Mesodermal cell (in vitro differentiated cells): ENCODE data around the gene EBI3.
"Not testable (repeated sequence)": the region's sequence is repeated elsewhere in the genome, so short reads cannot be mapped to it uniquely, and the experiment has no call there.

Source experiments
- H3K27ac ChIP-seq: 2 replicates; pipeline ENCODE4 v1.7.0; 2013; ENCODE audit warnings: mild to moderate bottlenecking, low read depth, low read length, moderate library complexity; ENCODE audit not compliant: severe bottlenecking
- H3K36me3 ChIP-seq: 2 replicates; pipeline ENCODE4 v1.7.1; 2013; ENCODE audit warnings: mild to moderate bottlenecking, low read length, moderate library complexity; ENCODE audit not compliant: control insufficient read depth, insufficient read depth
- H3K4me1 ChIP-seq: one replicate; pipeline ENCODE4 v1.7.1; 2013; ENCODE audit warnings: mild to moderate bottlenecking, low read length; ENCODE audit not compliant: insufficient read depth, control insufficient read depth, poor library complexity, severe bottlenecking
- H3K4me3 ChIP-seq: 2 replicates; pipeline ENCODE4 v1.7.0; 2013; ENCODE audit warnings: low read length, control low read depth, mild to moderate bottlenecking; ENCODE audit not compliant: insufficient read depth, poor library complexity, severe bottlenecking; ENCODE audit errors: extremely low read depth
- H3K9me3 ChIP-seq: 2 replicates; pipeline ENCODE4 v1.7.1; 2013; ENCODE audit warnings: mild to moderate bottlenecking, low read length, moderate library complexity; ENCODE audit not compliant: control insufficient read depth
- WGBS, 2 experiments: methylation state at CpG; one replicate each; pipeline ENCODE4 v1.1.5; 2013; ENCODE audit warnings: missing lambda C conversion rate in 2 of 2; ENCODE audit not compliant: insufficient coverage in 2 of 2; 5-methylcytosine and 5-hydroxymethylcytosine counted together

Gene EBI3

GRCh38 chr19:4266253-4267000 lies 37.1 kb downstream of the EBI3 start:
- H3K27ac ChIP-seq: no peak overlapping the region
- 90 to 96% methylated on average over 11 to 15 of the region's 18 CpGs for WGBS, 2 experiments
- H3K36me3 ChIP-seq: peaks cover 37% of the 10 kb centered on the region
- no peaks in the 10 kb centered on the region for H3K4me1 ChIP-seq
- H3K9me3 ChIP-seq: no peaks in the 10 kb centered on the region
- H3K4me3 ChIP-seq: no peak overlapping the region

GRCh38 chr19:4267101-4267900 lies 38.0 kb downstream of the EBI3 start:
- Histone ChIP-seq H3K9me3 (no peaks in the 10 kb centered on the region), H3K4me1 (no peaks in the 10 kb centered on the region), H3K4me3 (no peak overlapping the region), H3K36me3 (peaks cover 36% of the 10 kb centered on the region), H3K27ac (no peak overlapping the region)
- WGBS, 2 experiments: 35 to 46% methylated on average over 17 of the region's 21 CpGs

- H3K27ac ChIP-seq: no peak overlapping the region
- no peaks in the 10 kb centered on the region for H3K9me3 ChIP-seq
- no peaks in the 10 kb centered on the region for H3K4me1 ChIP-seq
- H3K4me3 ChIP-seq: no peak overlapping the region
- 94 to 95% methylated on average over 22 to 26 of the region's 30 CpGs for WGBS, 2 experiments
- H3K36me3 ChIP-seq: peaks cover 27% of the 10 kb centered on the region
Measured at GRCh38 chr19:4267901-4268815, 38.8 kb downstream of the EBI3 start.

GRCh38 chr19:4268816-4269430 lies 39.6 kb downstream of the EBI3 start:
- Histone ChIP-seq H3K9me3 (no peaks in the 10 kb centered on the region), H3K27ac (no peak overlapping the region), H3K36me3 (peaks cover 25% of the 10 kb centered on the region), H3K4me1 (no peaks in the 10 kb centered on the region), H3K4me3 (no peak overlapping the region)
- WGBS, 2 experiments: 90 to 97% methylated on average over 8 to 13 of the region's 13 CpGs

- WGBS, 2 experiments: 77 to 78% methylated on average over 7 to 9 of the region's 10 CpGs
- no peak overlapping the region for H3K4me3 ChIP-seq
Measured at GRCh38 chr19:4272894-4273293, 43.6 kb downstream of the EBI3 start.

GRCh38 chr19:4274321-4274686 lies 45.0 kb downstream of the EBI3 start:
- not testable (repeated sequence) for H3K4me3 ChIP-seq, H3K27ac ChIP-seq, H3K9me3 ChIP-seq, H3K36me3 ChIP-seq
- peaks cover 12% of the 10 kb centered on the region for H3K4me1 ChIP-seq
- 88 to 95% methylated on average over 5 to 6 of the region's 6 CpGs for WGBS, 2 experiments

More at GRCh38 chr19:4272894-4273293, 43.6 kb downstream of the EBI3 start:
- H3K36me3 ChIP-seq: peaks cover 18% of the 10 kb centered on the region
- H3K27ac ChIP-seq: no peak overlapping the region
- H3K9me3 ChIP-seq: no peaks in the 10 kb centered on the region
- H3K4me1 ChIP-seq: peaks cover 5% of the 10 kb centered on the region

GRCh38 chr19:4277191-4277696 lies 47.9 kb downstream of the EBI3 start:
- H3K4me3 ChIP-seq: no peak overlapping the region
- H3K27ac ChIP-seq: no peak overlapping the region

GRCh38 chr19:4278010-4278409 lies 48.7 kb downstream of the EBI3 start:
- H3K4me1 ChIP-seq: peaks cover 12% of the 10 kb centered on the region
- no peaks in the 10 kb centered on the region for H3K9me3 ChIP-seq
- no peak overlapping the region for H3K27ac ChIP-seq
- H3K4me3 ChIP-seq: no peak overlapping the region
- 24 to 31% methylated on average over 3 to 4 of the region's 4 CpGs for WGBS, 2 experiments
- no peaks in the 10 kb centered on the region for H3K36me3 ChIP-seq

More at GRCh38 chr19:4277191-4277696, 47.9 kb downstream of the EBI3 start:
- 57 to 63% methylated on average over 10 to 16 of the region's 16 CpGs for WGBS, 2 experiments
- H3K36me3 ChIP-seq: no peaks in the 10 kb centered on the region
- no peaks in the 10 kb centered on the region for H3K9me3 ChIP-seq
- peaks cover 12% of the 10 kb centered on the region for H3K4me1 ChIP-seq

GRCh38 chr19:4278419-4279266 lies 49.3 kb downstream of the EBI3 start, which contains the start of gene SHD:
TSS of gene SHD (plus strand) at chr19:4279266. CDS start at chr19:4280064, 798 bp downstream.
- H3K4me3 ChIP-seq: peak within 1 kb of the TSS; percentile 47

More at GRCh38 chr19:4278419-4279266, 49.3 kb downstream of the EBI3 start, which contains the start of gene SHD:
- no peak within 1 kb of the TSS for H3K27ac ChIP-seq
- H3K36me3 ChIP-seq: no peaks in the 10 kb centered on the region
- no peaks in the 10 kb centered on the region for H3K9me3 ChIP-seq
- peaks cover 12% of the 10 kb centered on the region for H3K4me1 ChIP-seq
- WGBS, 2 experiments: 0 to 3% methylated on average over 8 to 19 of the region's 44 CpGs
